Fibroblast of lung (primary cell): ENCODE results near the gene ITGA7.
A peak's percentile ranks its signal among the peaks of the same experiment; 100 is the strongest.

Experiments
- EZH2 ChIP-seq: IDR thresholded peaks from 2 replicates; pipeline ENCODE4 v1.5.1; 2012; ENCODE audit warnings: low read length, control low read depth, mild to moderate bottlenecking; ENCODE audit errors: missing control alignments
- TF ChIP-seq, protein P1 (sequence below), 2 donors: IDR thresholded peaks in 1 of 2; conservative IDR thresholded peaks in 1 of 2; 1 replicate in 1 of 2; 2 replicates in 1 of 2; pipeline ENCODE4 v1.5.1; 2011 to 2012; ENCODE audit warnings: low read length in 2 of 2, control low read depth in 1 of 2, inconsistent platforms in 1 of 2, low read depth in 1 of 2, mild to moderate bottlenecking in 1 of 2

DNA sequence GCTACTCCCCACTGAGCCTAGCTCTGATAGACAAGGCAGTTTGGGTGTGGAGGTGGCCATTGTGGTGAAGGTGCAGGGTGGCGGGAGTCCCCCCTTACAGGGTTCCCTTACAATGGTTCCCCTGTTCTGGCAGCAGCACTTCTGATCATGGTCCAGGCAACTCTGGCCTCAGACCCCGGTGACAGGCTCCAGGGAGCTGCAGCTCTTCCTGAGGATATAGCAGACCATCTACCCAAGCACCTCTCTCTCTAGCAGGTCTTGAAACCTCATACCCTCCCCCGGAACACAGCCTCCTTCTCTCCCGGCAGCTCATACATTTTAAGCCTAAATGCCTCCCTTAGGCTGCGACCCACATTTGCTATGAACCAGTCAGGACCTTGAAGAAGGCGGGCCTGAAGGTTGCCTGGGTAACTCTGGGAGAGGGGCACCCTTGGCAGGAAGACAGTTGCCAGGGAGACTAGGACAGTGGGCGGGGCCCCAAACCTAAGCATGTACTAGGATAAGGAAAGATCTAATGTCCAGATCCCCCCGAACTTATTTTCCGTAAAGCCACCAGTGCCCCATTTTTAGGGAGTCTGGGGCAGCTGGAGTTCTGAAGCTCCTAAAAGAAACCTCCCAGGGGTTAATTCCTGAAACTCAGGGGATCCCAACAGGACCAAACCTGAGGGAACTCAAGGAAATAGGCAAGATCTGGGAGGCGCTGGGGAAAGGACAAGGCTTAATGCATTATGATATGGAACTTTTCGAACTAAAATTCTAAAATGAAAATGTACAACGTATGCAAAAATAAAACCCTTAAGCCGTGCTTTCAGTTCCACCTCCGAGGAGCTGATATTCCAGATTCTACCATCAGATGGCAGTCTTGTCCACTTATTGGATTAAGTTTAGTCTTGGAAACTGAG, 30.7 kb upstream of the ITGA7 start:
- TF ChIP-seq, protein P1, sequence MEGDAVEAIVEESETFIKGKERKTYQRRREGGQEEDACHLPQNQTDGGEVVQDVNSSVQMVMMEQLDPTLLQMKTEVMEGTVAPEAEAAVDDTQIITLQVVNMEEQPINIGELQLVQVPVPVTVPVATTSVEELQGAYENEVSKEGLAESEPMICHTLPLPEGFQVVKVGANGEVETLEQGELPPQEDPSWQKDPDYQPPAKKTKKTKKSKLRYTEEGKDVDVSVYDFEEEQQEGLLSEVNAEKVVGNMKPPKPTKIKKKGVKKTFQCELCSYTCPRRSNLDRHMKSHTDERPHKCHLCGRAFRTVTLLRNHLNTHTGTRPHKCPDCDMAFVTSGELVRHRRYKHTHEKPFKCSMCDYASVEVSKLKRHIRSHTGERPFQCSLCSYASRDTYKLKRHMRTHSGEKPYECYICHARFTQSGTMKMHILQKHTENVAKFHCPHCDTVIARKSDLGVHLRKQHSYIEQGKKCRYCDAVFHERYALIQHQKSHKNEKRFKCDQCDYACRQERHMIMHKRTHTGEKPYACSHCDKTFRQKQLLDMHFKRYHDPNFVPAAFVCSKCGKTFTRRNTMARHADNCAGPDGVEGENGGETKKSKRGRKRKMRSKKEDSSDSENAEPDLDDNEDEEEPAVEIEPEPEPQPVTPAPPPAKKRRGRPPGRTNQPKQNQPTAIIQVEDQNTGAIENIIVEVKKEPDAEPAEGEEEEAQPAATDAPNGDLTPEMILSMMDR (conservative IDR thresholded peaks at IDR 0.05 in 1 of 2, IDR thresholded peaks at IDR 0.05 in 1 of 2; ENCODE audit: low read depth in 1 of 2, low read length in 2 of 2) = peak; percentile 69 to 81
- TF ChIP-seq EZH2 = no peak
